ENCODE results near the gene VPS8.

The VPS8 gene

GRCh38 chr3:184808021-184808420, 3.9 kb upstream of the VPS8 start:
- Histone ChIP-seq H3K27ac (no peak overlapping the region), H3K4me3 (no peak overlapping the region)

GRCh38 chr3:184810146-184810545, 1.8 kb upstream of the VPS8 start:
- Histone ChIP-seq H3K27ac (no peak overlapping the region), H3K4me3 (no peak overlapping the region)

GRCh38 chr3:184811034-184811433, 932 bp upstream of the VPS8 start:
- Histone ChIP-seq H3K4me3 (no peak overlapping the region), H3K27ac (peak overlapping the region in 1 of 21 experiments; percentile 86)

GRCh38 chr3:184811663-184811998, 335 bp upstream of the VPS8 start:
- Histone ChIP-seq H3K4me3 (peak overlapping the region in 6 of 7 experiments; percentile 73 to 95 (median 84)), H3K27ac (peak overlapping the region in 8 of 21 experiments; percentile 77 to 91 (median 84))

GRCh38 chr3:184812662-184813042, 686 bp downstream of the VPS8 start:
- H3K27ac ChIP-seq = peak overlapping the region in 20 of 21 experiments; percentile 76 to 91 (median 84)
- H3K4me3 ChIP-seq = peak overlapping the region; percentile 73 to 95 (median 85)

- Histone ChIP-seq H3K4me3 (peak overlapping the region in 3 of 7 experiments; percentile 73 to 82 (median 78)), H3K27ac (no peak overlapping the region)
These were observed 1.4 kb downstream of the VPS8 start for GRCh38 chr3:184813357-184813756.

- Histone ChIP-seq H3K27ac (no peak overlapping the region), H3K4me3 (no peak overlapping the region)
These were observed 2.2 kb downstream of the VPS8 start for GRCh38 chr3:184814214-184814613.

GRCh38 chr3:184815046-184815930, 3.3 kb downstream of the VPS8 start:
- H3K27ac ChIP-seq = no peak overlapping the region
- no peak overlapping the region for H3K4me3 ChIP-seq

GRCh38 chr3:184816614-184817013, 4.6 kb downstream of the VPS8 start:
- no peak overlapping the region for H3K27ac ChIP-seq
- H3K4me3 ChIP-seq = no peak overlapping the region

GRCh38 chr3:184820525-184820924, 8.6 kb downstream of the VPS8 start:
- Histone ChIP-seq H3K27ac (no peak overlapping the region), H3K4me3 (no peak overlapping the region)

GRCh38 chr3:184821034-184821433, 9.1 kb downstream of the VPS8 start:
- H3K27ac ChIP-seq = no peak overlapping the region

GRCh38 chr3:184822081-184822480, 10.1 kb downstream of the VPS8 start:
- no peak overlapping the region for H3K4me3 ChIP-seq
- H3K27ac ChIP-seq = no peak overlapping the region

More at GRCh38 chr3:184821034-184821433, 9.1 kb downstream of the VPS8 start:
- no peak overlapping the region for H3K4me3 ChIP-seq

- no peak overlapping the region for H3K27ac ChIP-seq
- H3K4me3 ChIP-seq = no peak overlapping the region
These were observed 10.7 kb downstream of the VPS8 start for GRCh38 chr3:184822654-184823053.

- Histone ChIP-seq H3K4me3 (no peak overlapping the region), H3K27ac (no peak overlapping the region)
These were observed 12.0 kb downstream of the VPS8 start for GRCh38 chr3:184823990-184824389.

- H3K4me3 ChIP-seq = no peak overlapping the region
- no peak overlapping the region for H3K27ac ChIP-seq
These were observed 13.3 kb downstream of the VPS8 start for GRCh38 chr3:184825121-184825820.

GRCh38 chr3:184827572-184827971, 15.6 kb downstream of the VPS8 start:
- Histone ChIP-seq H3K4me3 (no peak overlapping the region), H3K27ac (no peak overlapping the region)

GRCh38 chr3:184832044-184832443, 20.1 kb downstream of the VPS8 start:
- no peak overlapping the region for H3K4me3 ChIP-seq
- H3K27ac ChIP-seq = no peak overlapping the region

GRCh38 chr3:184832903-184833302, 20.9 kb downstream of the VPS8 start:
- Histone ChIP-seq H3K4me3 (no peak overlapping the region), H3K27ac (no peak overlapping the region)

- peak overlapping the region in 1 of 21 experiments; percentile 55 for H3K27ac ChIP-seq
These were observed 24.3 kb downstream of the VPS8 start for GRCh38 chr3:184836090-184836822.

GRCh38 chr3:184842433-184842832, 30.5 kb downstream of the VPS8 start:
- Histone ChIP-seq H3K4me3 (no peak overlapping the region), H3K27ac (no peak overlapping the region)

More at GRCh38 chr3:184836090-184836822, 24.3 kb downstream of the VPS8 start:
- no peak overlapping the region for H3K4me3 ChIP-seq

Data from skin epidermis (tissue), 12 donors.